DMS153 treated with DMSO at 0.1 percent for 48 hours (cell line): ENCODE measurements around the gene ST8SIA1.

ENCODE experiments used
- DNase-seq: peaks from one replicate; lab custom pipeline; 2025; ENCODE audit not compliant: unreplicated experiment; lab: John Stamatoyannopoulos, UW

Gene ST8SIA1

DNA sequence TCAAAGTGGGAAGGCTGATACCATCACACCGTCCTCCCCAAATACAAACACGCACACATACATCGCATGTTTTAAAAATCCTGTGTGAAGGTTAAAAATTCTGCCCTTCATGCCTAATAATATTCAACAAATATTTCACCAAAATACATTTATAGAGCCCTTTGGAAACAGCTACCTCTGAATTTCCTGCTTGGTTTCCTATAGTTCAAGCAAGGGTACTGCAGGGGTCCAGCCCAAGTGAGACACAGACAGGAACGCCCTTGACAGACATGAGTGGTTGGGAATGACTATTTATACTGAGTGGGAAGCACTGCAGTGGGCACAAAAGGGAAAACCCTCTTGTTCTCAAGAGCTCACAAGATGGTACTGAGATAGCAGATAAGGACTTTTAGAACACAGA lies 51.0 kb downstream of the ST8SIA1 start:
- no peak for DNase-seq

- DNase-seq, result no peak
Measured at GRCh38 chr12:22283006-22283506, 51.5 kb downstream of the ST8SIA1 start.

DNA sequence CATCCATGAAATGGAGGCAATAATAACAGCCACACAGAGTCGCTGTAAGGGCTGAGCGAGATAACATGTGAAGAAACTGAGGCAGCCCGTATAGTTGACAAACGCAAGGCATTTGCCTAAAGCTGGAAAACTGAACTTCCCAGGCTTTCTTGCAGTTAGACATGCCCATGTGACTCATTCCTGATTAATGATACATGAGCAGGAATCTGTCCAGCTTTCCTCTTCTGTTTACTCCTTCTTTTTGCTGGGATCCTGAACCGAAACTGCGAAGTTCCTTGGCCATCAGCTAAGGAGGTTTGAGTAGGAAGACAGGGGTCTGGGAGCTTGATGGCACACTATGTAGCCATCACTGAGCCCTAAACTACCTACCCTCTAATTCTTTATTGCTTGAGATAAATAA lies 52.2 kb downstream of the ST8SIA1 start:
- DNase-seq, result no peak

DNA sequence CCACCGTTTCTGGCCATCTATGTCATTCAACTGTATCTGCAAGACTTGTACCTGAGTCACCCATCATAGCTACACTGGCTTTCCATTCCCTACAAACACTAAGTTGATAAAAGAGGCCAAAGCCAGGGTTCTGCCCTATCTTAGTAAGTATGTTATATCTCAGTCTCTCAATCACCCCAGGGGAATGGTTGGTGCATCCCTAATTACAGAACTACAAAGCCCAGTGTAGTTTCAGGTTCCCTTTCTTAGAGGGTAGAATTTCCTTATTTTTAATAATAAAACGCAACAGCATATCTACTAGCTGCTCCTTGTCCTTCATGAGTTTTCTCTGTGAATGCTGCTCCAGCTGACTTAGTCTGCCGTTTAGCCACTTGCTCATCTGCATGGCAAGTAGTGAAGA lies 57.6 kb downstream of the ST8SIA1 start:
- no peak for DNase-seq

GRCh38 chr12:22276313-22276712 lies 58.2 kb downstream of the ST8SIA1 start:
- no peak for DNase-seq

- DNase-seq, result no peak
Measured at GRCh38 chr12:22275843-22276242, 58.7 kb downstream of the ST8SIA1 start.

- DNase-seq, result no peak
Measured at GRCh38 chr12:22272335-22273151, 62.0 kb downstream of the ST8SIA1 start.

DNA sequence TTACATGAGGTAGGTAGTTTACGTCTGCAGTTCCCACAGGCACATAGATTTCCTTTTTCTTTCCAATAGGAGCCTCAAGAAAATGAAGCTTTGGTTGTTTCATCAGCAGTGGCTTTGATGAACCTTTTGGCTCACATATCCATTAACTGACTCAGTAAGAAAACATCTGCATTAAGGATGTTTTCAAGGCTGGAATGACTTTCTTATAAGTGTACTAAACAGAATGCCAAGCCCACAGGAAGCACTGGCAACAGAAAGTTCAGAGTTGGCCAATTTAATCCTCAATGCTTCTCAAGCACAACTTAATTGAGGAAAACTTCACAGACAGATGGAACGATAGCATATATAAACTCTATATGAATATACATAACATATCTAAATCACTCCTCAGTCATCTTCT lies 63.5 kb downstream of the ST8SIA1 start:
- DNase-seq, result no peak

- no peak for DNase-seq
Measured at GRCh38 chr12:22268973-22269372, 65.5 kb downstream of the ST8SIA1 start.

GRCh38 chr12:22268406-22268805 lies 66.1 kb downstream of the ST8SIA1 start:
- DNase-seq, result no peak

- no peak for DNase-seq
Measured at GRCh38 chr12:22266101-22266500, 68.4 kb downstream of the ST8SIA1 start.

GRCh38 chr12:22264380-22264779 lies 70.1 kb downstream of the ST8SIA1 start:
- DNase-seq, result no peak

GRCh38 chr12:22262309-22262708 lies 72.2 kb downstream of the ST8SIA1 start:
- DNase-seq, result no peak

DNA sequence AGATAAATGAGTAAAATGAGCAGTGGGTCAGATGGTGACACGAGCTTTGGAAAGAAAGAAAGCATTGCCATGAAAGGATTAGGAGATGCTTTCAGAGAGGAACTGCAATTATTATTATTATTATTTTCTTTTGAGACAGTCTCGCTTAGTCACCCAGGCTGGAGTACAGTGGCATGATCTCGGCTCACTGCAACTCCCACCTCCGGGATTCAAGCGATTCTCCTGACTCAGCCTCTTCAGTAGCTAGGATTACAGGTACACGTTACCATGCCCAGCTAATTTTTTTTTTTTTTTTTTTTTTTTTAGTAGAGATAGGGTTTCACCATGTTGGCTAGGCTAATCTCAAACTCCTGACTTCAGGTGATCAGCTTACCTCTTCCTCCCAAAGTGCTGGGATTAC lies 77.4 kb downstream of the ST8SIA1 start:
- DNase-seq, result no peak

- no peak for DNase-seq
Measured at GRCh38 chr12:22256605-22257004, 77.9 kb downstream of the ST8SIA1 start.

- DNase-seq, result no peak
Measured at GRCh38 chr12:22256041-22256441, 78.5 kb downstream of the ST8SIA1 start.

- no peak for DNase-seq
Measured at GRCh38 chr12:22255097-22255496, 79.4 kb downstream of the ST8SIA1 start.

- no peak for DNase-seq
Measured at GRCh38 chr12:22254478-22254877, 80.0 kb downstream of the ST8SIA1 start.

DNA sequence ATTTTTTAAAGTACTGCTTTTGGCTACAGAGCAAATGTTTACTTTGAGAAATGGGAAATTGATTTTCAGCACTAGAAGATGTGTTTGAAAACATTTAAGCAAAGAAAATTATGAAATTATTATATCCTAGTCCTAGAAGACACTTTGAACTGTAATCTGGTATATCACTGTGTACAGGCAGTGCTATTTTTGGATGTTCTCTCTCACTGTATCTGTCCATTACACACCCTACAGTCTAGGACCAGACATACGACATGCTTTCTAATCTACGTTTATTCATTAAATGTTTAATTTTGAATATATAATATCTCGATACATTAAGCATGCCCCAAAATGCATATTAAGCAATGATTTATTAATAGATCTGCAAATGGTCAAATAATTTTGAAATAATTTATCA lies 82.5 kb downstream of the ST8SIA1 start:
- no peak for DNase-seq

DNA sequence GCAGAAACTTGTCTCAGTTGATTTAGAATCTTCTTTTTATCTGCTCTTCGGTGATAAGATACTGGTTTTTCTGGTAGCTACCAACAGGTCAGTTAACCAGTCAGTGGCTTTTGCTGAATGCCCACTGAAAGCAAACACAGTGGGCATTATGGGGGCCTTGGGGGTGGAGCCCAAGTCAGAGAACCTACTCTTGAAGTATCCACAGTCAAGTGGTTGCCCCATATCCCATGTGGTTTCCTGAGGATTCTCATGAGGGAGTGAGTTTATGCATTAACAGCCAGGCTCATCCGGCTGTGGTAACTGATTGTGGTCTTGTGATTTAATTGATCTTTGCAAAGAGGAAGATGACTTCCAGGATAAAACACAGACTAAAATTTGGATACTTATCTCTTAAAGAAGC lies 83.7 kb downstream of the ST8SIA1 start:
- DNase-seq, result no peak

GRCh38 chr12:22248571-22249115 lies 85.9 kb downstream of the ST8SIA1 start:
- no peak for DNase-seq

DNA sequence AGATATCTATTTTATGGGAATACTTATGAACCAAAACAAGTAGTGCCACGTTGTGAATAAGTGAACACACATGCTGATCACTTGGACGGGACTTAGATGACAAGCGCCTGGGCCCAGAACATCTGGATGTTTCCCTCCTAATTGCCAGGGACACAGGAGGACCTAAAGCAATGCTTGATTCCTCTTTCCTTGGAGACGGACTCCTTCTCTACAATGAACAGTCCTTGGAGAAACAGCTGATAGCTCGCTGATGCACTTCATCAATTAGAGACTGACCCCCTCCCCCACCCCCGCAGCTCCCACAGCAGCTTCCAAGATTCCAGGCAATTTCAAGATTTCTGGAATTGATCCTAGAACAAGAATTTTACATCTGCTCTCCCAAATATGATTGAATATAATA lies 86.4 kb downstream of the ST8SIA1 start:
- no peak for DNase-seq
